Effector CD4-positive, alpha-beta T cell (primary cell): Measurements from ENCODE around the gene ADAM19.

Experiments
- DNase-seq: peaks from one replicate; pipeline ENCODE4 v3.0.0-alpha.2; 2020

Gene ADAM19

DNA sequence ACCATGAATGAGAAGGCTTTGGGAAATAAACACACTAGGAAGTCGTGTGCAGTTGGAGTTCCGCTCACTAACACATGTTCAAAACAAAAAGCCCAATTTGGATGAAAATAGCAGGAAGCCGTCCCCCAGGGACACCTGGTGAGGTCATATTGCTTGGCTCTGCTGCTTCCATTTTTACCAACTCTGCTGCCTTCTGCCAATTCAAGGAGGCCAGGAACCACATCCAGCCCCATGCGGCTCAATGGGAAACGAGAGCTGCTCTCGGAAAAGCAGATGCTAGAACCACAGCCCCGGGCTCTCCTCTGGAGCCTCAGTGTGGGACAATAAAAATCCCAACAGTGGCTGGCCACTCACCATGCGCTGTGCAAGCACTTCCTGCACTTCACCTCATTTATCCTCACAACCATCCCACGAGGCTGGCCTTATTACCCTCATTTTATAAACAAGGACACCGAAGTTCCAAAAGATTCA lies 13.4 kb downstream of the ADAM19 start:
- no peak for DNase-seq

DNA sequence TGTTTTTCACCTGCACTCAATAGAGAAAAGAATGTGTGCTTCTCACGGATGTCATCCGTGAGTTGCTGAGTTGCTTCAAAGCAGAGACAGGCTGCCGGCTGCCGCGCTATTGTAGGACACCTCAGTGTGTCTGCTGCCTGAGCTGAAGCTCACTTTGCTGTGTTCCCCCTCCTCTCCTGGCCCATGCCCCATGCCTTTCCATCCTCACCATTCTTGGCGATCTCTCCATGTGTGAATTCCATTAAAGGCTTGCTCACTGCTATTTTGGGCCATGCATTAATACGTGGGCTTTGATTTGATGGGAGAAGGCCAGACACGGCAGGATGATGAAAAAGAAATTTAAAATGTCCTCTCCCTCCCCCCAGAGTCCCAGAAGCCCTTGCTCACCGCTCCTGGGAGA lies 14.5 kb downstream of the ADAM19 start:
- DNase-seq: no peak

DNA sequence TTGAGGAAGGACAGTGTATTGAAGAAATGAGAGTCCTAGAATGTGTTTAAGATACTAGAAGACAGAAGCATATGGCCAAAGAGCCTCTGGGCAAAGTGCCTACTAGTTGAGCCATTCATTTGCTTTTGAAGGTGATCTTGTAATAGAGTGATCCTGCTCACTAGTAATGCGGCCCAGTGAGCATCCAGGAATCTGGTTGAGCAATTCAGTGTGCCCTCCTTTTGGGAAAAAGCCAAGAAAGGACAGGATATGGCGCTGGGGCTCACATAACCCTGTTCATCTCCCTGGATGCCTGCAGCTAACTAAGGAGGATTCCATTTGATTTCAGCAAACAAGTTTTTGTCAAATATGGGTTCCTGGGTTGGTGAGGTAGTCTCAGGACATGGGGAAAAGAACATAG lies 16.3 kb downstream of the ADAM19 start:
- DNase-seq: no peak

DNA sequence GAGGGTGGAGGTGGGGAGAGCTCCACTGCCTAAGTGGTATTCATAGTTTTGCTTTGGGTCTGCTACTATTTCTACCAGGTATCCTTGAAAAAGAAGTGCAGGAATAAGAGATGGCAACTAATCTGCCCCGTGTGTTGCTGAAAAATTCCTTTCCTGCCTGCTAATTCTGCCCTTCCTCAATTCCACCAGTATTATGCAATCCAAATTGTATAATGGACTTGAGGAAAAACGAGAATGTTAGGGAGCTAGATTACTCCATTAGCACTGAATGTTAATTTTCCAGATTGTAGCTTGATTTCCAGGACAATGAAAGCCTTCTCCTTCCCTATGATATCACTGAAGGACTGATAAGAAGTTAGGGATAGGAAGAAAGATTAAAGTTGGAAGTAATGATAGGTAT lies 16.9 kb downstream of the ADAM19 start:
- DNase-seq: no peak

DNA sequence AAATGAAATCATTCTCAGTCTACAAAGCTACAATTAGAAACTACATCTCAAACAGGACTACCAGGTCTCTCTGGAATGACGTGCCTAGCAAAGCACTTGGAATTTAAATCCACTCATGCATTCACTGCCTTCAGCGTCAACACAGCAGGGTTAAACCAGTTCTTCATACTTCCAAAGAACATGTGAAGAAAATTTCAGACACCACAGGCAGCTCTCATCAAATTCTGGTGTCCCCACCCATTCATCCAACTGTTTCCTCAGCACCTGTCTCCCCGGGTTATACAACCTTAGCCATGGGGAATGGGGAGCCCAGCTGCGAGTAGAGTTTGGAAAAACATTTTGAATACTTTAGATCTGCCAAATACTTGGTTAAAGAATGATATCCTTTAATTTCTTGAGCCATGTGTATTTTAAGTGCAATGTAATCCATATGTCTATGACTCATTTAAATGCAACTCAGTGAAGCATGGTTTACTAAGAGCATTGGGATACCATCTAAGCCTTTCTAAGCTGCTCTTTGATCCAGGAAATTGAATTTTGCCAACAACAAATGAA lies 17.5 kb downstream of the ADAM19 start:
- DNase-seq: no peak

DNA sequence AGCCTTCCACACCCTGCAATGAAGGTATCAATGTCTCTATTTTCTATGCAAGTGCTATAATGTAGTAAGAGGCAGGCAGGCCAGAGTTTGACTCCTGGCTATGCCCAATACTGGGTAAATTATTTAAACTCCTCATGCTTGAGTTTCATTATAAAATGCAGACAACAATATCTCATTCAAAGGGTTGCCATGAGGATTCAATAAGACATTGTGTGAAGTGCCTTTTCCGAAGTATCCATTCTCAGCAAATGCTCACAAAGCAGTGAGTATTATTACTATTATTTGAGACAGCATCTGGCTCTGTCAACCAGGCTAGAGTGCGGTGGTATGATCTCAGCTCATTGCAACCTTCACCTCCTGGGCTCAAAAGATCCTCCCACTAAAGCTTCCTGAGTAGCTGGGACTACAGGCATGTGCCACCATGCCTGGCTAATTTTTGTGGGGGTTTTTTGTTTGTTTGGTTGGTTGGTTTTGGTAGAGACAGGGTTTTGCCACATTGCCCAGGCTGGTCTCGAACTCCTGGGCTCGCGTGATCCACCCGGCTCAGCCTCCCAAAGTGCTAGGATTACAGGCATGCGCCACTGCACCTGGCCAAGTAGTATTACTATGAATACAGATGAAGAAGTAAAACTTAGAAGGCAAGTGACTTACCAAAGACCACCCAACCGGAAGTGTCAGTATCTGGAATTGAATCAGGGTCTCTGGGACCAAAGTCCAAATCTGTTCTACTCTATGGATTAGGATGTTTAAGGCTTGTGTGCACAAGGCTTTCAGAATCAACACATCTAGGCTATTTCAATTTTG lies 18.8 kb downstream of the ADAM19 start:
- no peak for DNase-seq

DNA sequence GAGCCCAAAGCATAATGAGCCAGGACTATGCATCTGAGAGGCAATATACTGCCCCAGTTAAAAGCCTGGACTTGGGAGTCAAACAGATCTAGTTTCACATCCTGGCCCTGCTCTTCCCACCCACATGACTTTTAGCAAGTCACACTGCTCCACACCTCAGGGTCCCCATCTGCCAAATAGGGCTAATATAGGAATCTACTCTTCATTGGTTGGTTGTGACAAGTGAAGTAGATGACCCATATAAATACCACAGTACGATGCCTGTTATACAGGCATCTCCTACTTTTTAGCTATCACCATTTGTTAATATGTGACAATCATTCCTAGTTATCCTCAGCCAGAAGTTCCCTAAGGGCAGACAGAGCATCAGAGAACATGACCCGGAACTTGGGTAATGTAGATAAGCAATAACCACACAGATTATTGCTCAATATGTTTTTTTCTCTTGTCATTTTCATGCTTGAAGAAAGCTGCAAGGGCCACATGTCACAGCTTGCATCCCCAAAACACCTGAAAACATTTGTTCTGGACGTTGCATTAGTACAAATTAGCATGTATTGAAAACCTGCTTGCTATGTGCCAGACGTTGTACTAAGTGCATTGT lies 20.4 kb downstream of the ADAM19 start:
- DNase-seq: no peak

DNA sequence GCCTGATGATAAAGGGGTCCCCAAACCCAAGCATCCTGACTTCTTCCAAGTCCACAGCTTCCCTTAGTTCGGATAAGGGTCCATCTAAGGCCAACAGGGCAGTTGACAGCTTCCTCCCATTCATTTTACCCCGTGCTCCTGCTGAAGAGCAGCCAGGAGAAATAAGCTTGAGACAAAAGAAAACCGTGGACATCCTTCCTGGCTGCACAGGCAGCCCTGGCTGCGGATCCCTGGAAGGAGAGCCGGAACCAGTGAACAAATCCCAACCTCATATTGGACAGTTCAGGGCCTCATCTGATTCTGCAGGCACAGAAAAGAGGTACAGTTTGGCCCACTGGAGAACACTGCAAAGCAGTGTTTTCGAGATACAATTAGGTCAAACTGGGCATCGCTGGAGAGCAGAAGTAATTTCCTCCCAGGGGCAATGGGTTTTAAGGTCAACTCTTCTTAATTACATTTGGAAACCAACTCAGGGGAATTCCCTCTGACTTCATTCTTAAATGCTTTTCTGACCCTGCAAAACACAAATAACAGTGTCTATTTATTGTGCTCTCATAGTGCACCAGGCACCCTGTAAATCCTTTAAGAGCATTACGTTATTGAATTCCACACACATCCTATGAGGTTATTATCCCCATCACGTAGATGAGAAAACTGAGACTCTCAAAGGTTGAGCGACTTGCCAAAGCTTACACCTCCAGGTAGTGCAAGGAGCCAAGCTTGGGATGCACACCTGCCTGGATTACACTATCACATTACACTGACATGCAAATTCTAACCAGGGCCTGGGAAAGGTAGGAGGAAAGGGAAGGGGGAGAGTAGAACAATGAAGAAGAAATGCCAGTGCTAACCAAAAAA lies 21.2 kb downstream of the ADAM19 start:
- no peak for DNase-seq

DNA sequence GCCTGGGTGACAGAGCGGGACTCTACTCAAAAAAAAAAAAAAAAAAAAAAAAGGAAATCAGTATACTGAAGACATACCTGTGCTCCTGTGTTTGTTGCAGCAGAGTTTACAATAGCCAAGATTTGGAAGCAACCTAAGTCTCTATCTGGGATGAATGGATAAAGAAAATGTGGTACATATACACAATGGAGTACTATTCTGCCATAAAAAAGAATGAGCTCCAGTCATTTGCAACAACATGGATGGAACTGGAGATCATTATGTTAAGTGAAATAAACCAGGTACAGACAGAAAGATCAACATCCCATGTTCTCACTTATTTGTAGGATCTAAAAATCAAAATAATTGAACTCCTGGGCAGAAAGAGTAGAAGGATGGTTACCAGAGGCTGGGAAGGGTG lies 22.9 kb downstream of the ADAM19 start:
- DNase-seq: no peak

DNA sequence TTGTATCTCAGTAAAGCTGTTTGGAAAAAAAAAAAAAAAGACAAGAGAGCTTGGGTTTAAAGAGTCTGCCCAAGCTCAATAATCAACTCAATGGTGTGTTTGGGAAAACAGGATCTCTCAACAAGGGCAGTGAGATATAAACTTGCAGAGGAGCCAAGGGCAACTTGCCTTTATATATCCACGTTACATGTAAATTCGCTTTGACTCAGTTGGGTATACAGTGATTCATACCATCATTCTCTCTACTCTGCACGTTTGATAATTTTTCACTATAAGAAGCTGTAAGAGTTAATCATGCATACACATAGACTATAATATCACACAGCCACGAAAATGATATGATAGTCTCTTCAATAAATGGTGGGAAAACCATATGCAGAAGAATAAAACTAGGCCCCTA lies 24.9 kb downstream of the ADAM19 start:
- no peak for DNase-seq

DNA sequence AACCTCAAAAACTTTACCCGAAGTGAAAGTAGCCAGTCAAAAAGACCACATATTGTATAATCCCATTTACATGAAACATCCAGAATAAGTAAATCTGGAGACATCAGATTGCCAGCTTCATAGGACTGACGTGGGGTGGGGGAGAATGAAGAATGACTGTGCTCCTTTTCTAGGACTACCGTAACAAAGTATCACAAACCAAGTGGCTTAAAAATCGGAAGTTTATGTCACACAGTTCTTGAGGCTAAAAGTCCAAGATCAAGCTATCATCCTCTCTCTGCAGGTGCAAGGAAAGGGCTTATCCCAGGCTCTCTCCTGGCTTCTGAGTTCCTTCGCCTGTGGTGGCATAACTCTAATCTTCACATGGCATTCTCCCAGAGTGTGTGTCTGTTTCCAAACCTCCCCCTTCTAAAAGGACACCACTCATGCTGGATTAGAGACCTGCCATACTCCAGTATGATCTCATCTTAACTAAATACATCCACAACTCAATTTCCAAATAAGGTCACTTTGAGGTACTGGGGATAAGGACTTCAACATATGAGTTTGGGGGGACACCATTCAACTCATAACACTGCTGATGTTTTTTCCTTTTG lies 25.5 kb downstream of the ADAM19 start:
- DNase-seq: no peak

DNA sequence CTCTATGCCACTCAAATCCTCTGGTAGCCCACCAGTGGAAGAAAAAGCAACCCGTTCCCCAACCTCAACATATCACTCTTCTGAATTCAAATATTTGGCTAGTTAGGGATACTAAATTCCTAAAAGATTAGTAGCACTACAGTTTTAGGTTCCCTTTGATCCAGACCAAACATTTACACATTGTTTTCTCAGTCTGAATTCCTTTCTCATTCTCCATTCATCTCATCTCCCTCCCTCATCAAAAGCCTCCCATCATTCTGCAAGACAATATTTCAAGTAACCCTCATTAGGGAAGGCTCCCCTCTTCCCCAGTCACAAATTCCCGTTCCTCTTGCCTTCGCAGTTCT lies 26.3 kb downstream of the ADAM19 start:
- no peak for DNase-seq

DNA sequence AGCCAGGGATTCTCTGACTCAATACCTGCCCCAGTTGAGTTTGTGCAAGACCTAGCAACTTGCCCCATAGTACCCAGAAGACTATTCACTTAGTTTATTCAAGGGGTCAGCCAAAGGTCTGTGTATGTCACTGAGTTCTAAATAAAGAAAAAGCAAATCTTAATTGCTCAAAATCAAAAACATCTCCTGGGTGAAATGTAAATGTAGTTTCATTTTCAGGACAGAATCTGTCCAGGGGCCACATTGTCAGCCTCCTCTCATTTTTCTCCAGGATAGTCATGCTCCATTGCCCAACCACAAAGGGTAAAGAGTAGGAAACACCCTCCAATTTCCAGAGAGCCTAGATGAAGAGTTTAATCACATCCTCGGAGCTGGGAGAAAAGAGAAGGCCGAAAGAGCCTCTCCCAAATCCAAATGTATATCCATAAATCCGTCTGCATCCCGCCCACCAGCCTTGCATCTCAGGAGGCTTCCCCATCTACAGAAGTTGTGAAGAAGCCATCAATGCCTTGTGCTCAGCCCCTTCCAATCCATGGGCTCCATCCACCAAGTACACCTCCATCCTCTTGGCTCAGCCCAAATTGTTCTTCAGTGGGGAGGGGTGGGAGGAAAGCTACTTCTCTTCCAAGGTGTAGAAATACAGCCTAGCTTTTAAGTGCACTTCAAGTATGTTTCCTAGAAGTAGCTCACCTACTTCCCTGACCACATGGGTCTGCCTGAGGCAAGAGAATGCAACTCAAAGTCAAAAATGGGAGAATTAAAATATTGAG lies 26.9 kb downstream of the ADAM19 start:
- no peak for DNase-seq

DNA sequence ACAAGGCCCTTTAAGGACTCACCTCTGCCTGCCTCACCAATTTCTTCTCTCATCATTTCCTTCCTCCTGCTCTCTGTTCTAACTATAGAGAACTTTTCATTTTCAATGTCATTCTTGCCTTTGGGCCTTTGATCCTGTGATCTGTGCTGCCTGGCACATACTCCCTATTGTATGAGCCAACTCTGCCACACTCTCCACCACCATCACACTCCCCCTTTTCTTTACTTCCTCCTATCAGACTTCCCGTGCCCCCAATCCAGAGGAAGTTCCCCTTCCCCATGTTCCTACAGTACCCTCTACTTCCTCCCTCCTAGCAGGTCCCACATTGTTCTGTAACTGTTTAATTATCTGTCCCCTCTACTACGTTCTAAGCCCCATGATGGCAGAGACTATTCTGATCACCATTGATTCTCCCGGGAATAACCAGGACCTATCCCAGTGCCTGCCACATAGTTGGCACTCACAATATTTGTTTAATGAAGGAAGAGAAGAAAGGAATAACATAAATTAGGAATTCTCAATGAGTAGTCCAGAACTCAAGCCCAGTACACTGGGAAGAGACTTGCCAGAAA lies 27.5 kb downstream of the ADAM19 start:
- no peak for DNase-seq

DNA sequence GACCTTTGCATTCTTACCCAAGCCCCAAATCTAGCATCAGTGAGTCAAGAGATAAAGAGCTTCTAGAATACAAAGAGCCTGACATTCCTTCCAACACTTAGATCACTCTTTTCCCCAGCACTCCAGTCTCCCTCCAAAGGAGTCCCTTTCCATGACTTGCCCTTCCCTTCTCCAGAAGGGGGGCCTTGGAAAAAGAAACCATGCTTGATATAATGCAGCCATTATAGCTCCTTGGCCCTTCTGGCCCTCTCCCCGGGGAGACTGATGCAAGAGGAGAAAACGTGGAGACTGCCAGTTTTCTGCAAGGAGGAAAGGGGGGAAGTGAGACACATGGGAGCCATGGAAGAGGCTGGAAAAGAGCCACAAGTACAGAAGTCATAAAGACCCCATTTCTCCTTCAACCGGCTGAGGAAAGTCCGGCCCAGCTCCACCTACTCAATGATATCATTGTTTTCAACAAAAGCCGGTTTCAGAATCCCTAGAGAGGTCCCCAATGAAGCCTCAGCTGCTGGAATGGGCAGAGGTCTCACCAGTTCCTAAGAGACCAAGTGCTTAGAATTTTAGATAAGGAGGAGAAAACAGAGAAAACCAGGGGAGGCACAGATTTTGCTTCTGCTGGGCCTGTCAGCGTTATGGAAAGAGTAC lies 29.0 kb downstream of the ADAM19 start:
- DNase-seq: no peak

DNA sequence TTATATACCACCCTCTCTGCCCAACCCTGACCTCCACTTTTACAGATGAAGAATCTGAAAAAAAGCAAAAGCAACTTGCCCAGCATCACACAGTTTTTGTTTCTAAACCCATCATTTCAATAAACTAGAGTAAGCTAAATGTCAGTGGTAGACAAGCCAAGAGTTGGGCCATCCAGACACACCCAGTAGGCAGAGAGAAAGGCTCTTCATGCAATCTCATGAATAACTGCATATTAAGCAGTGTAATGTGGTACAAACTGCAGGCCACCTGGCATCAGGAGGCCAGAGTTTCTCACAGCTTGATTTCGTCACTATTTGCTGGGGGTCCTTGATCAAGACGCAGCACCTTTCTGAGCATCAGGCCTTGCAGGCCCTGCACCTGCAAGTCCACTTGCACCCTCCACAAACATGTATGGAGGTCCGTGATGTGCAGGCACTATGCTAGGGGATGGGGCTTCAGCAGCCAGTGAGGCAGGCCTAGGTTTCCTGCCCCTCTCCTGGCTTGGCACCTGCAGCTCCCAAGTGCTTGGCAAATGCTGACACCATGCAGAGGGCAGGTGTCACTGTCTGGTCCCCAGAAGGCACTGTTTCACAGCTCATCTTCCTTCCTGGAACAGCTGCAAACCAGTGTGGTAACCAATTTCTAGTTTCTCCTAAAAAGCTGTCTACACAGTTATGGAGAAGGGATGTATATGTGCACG lies 29.8 kb downstream of the ADAM19 start:
- no peak for DNase-seq

DNA sequence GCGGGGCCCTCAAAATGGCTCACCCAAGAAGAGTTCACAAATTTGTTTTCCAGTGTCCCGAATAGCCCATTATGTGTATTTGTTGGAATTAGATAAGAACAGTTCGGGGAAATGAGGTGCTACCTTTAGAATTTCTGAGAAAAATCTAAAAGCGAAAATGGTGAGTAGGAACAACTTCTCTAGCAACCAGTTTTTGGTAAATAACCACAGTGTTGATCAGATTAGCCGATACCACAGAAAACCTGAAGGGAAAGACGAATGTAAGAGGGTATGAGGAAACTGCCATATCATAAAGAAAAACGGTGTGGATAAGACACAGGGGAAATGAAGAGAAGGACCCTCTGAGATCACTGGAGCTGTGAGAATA lies 31.0 kb downstream of the ADAM19 start:
- no peak for DNase-seq

DNA sequence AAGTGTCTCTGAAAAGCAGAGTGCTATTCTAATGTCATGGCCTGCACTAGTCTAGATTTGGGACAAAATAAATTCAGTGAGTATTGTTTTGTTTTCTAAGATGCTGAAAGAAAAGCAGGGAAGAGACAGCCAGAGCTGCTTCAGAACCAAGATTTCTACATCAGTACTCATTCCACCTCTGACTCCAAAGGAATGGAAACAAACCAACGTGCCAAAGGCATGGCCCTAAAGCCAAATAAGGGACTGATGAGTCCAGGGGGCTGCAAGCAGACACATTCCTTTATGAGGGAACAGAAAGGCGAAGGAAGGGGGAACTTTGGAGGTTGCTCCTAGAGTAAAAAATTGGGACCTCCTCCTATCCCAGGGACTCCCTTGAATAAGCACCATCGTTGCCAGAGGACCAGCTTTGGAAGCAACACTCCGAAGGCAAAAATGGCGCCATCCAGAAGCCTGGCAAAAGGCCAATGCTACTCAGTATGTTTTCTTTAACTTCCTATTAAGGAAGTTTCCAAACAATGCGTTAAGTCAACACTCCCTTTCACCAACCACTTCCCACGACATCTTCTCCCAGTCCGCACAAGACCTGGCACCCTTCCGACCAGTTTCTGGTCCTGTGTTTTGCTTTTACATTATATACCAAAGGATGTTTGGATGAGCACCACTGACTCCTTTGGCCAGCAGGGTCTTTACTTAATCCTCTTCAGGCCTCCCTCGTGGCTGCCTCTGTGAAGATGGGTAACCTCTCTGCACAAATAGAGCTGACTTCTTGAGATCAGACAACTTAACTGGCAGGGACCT lies 31.6 kb downstream of the ADAM19 start:
- no peak for DNase-seq

DNA sequence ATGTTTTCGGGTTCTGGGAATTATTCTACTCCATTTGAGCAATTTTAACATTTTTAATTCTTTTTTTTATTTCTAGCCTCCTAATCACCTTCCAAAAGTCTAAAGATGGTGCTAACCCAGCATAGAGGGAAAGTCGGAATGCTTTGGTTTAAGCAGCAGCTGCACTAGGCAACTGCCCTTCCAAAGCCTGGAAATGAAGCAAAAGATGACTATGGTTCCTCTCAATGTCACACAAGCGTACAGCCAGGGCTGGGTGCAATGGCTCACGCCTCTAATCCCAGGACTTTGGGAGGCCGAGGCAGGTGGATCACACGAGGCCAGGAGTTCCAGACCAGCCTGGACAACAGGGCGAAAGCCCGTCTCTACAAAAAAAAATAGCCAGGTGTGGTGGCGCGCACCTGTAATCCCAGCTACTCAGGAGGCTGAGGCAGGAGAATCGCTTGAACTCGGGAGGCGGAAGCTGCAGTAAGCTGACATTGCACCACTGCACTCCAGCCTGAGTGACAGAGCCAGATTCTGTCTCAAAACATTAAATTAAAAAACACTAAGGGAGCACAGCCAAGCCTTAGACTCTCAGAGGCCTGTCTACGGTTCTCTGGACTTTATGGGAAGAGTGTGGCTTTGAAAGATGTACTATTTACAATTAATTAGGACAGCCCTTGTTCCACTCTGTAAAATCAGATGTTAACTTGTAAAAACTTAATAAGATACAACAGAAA lies 33.1 kb downstream of the ADAM19 start:
- no peak for DNase-seq
